ENCODE results near the gene SLC44A5. TPM values are rescaled to one million over a fixed set of nuclear protein-coding genes. Genes with fewer than 3 reads are reported as not detected.

The SLC44A5 gene
- total RNA-seq, 1 experiment from 2014 or later = 2.4 TPM

- Histone ChIP-seq H3K18ac (ENCODE audit: insufficient read length, low read depth, low read length) (no peak overlapping the region), H2BK5ac (ENCODE audit: insufficient read length, low read length) (no peak overlapping the region), H3K27ac (ENCODE audit: insufficient read length, low read depth, low read length) (no peak overlapping the region), H3K14ac (ENCODE audit: insufficient read depth, low read length) (no peak overlapping the region), H4K20me1 (ENCODE audit: control insufficient read depth, insufficient read depth, insufficient read length) (no peaks in the 10 kb centered on the region), H4K8ac (replicated peaks; ENCODE audit: insufficient read length, low read depth, low read length) (no peak overlapping the region), H3K79me1 (ENCODE audit: insufficient read depth, low read depth, low read length, poor library complexity, severe bottlenecking) (no peaks in the 10 kb centered on the region), H4K5ac (ENCODE audit: insufficient read length, low read depth, low read length) (no peak overlapping the region), H3K4me2 (ENCODE audit: insufficient read depth, insufficient read length, low read length) (no peak overlapping the region), H3K27me3 (ENCODE audit: insufficient read depth, low read length) (no peaks in the 10 kb centered on the region), H3T11ph (ENCODE audit: low read length) (no peak overlapping the region), H3K4ac (ENCODE audit: low read depth, low read length) (no peak overlapping the region), H3K23ac (ENCODE audit: insufficient read length, low read depth, low read length) (no peak overlapping the region), H3K9ac (ENCODE audit: extremely low read depth, insufficient read length, low read length) (no peak overlapping the region), H3K23me2 (ENCODE audit: insufficient read length, low read depth, low read length, poor library complexity, severe bottlenecking) (no peaks in the 10 kb centered on the region), H3K79me2 (ENCODE audit: insufficient read depth, low read length) (no peaks in the 10 kb centered on the region), H2BK120ac (ENCODE audit: low read depth, low read length, poor library complexity, severe bottlenecking) (no peak overlapping the region), H2BK20ac (ENCODE audit: low read depth, low read length, poor library complexity, severe bottlenecking) (no peak overlapping the region), H3K4me1 (ENCODE audit: insufficient read depth, low read length) (no peaks in the 10 kb centered on the region), H2AK5ac (ENCODE audit: insufficient read length, low read length) (no peak overlapping the region), H4K91ac (ENCODE audit: insufficient read length, low read depth, low read length) (no peak overlapping the region), H3K9me3 (ENCODE audit: control insufficient read depth, low read depth, low read length) (no peaks in the 10 kb centered on the region), H2AFZ (ENCODE audit: low read length) (no peak overlapping the region), H2BK15ac (ENCODE audit: low read depth, low read length) (no peak overlapping the region), H2BK12ac (ENCODE audit: insufficient read length, low read depth, low read length) (no peak overlapping the region), H3K56ac (ENCODE audit: insufficient read length, low read depth, low read length) (no peak overlapping the region)
- no peak for DNase-seq
- Mint-ChIP-seq H3K27ac (no peak overlapping the region), H3K4me3 (no peak overlapping the region), H3K4me1 (peaks cover 0 to 9% of the 10 kb centered on the region in 2 experiments; a peak in 1 of 4 replicates), H3K36me3 (ENCODE audit: insufficient read depth in 1 of 3, low read depth in 3 of 3) (peaks cover 0 to 5% (median 5%) of the 10 kb centered on the region in 3 experiments; a peak in 2 of 7 replicates), H3K9me3 (peaks cover 7 to 11% of the 10 kb centered on the region in 2 experiments), H3K27me3 (ENCODE audit: low read depth) (no peaks in the 10 kb centered on the region)
- TF ChIP-seq, protein P1, sequence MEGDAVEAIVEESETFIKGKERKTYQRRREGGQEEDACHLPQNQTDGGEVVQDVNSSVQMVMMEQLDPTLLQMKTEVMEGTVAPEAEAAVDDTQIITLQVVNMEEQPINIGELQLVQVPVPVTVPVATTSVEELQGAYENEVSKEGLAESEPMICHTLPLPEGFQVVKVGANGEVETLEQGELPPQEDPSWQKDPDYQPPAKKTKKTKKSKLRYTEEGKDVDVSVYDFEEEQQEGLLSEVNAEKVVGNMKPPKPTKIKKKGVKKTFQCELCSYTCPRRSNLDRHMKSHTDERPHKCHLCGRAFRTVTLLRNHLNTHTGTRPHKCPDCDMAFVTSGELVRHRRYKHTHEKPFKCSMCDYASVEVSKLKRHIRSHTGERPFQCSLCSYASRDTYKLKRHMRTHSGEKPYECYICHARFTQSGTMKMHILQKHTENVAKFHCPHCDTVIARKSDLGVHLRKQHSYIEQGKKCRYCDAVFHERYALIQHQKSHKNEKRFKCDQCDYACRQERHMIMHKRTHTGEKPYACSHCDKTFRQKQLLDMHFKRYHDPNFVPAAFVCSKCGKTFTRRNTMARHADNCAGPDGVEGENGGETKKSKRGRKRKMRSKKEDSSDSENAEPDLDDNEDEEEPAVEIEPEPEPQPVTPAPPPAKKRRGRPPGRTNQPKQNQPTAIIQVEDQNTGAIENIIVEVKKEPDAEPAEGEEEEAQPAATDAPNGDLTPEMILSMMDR (conservative IDR thresholded peaks at IDR 0.05) = no peak
- WGBS (ENCODE audit: extremely low coverage, insufficient read length, low lambda C conversion rate) = no CpG with 5 or more reads among the region's 4 CpGs
Observed at GRCh38 chr1:75472971-75473603, 137.8 kb downstream of the SLC44A5 start.
